Measurements from ENCODE around the gene SLC26A11. TPM values are rescaled to one million over a fixed set of nuclear protein-coding genes. Genes with fewer than 3 reads are reported as not detected.

SLC26A11 gene
- total RNA-seq, 4 donors from 2014 or later, result 2.6 to 3.3 (median 3.1) TPM

DNA sequence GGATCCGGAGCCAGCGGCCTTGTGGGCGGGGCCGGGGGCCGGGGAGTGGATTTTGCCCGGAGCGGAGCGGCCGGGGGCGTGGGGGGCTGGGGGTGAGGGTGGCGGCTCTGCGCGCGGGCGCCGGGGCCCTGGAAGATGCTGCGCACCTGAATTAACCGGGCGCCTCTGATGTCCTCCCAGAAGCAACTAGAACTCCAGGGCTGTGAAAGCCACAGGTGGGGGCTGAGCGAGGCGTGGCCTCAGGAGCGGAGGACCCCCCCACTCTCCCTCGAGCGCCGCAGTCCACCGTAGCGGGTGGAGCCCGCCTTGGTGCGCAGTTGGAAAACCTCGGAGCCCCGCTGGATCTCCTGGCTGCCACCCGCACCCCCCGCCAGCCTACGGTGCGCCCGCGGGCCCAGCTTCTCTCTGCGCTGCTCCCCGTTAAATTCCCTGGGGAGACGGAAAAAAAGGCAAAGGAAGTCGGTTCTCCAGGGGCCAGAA is 549 bp downstream of the SLC26A11 start:
- intact Hi-C loops (cut with DNase I; ENCODE audit: low total_unique reads), result no loop called here

GRCh38 chr17:80221351-80222105 is 1.3 kb downstream of the SLC26A11 start:
- Histone ChIP-seq H3K4me1 (peaks cover 17 to 23% of the 10 kb centered on the region in 2 donors), H3K9me3 (no peaks in the 10 kb centered on the region), H3K27me3 (no peaks in the 10 kb centered on the region), H3K4me3 (peak overlapping the region; percentile 69 to 90 (median 78)), H3K27ac (peak overlapping the region in 2 of 4 donors; percentile 82 to 84), H3K36me3 (peaks cover 0 to 8% of the 10 kb centered on the region in 2 donors)
- DNase-seq (no peak), ATAC-seq (no peak)
- intact Hi-C loops (cut with DNase I; ENCODE audit: low total_unique reads), result no loop called here
- no peak for TF ChIP-seq CTCF (IDR thresholded peaks at IDR 0.05 in 4 of 5, conservative IDR thresholded peaks at IDR 0.05 in 1 of 5)
- TF ChIP-seq POLR2A (IDR thresholded peaks at IDR 0.05), result no peak
- in situ Hi-C loops (cut with MboI; ENCODE audit: low sequenced_read_pairs in 4 of 4), result no loop called here

More for the DNA sequence above, 549 bp downstream of the SLC26A11 start:
- peak overlapping the region; percentile 82 to 85 (median 84) for H3K27ac ChIP-seq
- peaks cover 17 to 23% of the 10 kb centered on the region in 2 donors for H3K4me1 ChIP-seq
- no peaks in the 10 kb centered on the region for H3K27me3 ChIP-seq
- H3K9me3 ChIP-seq, result no peaks in the 10 kb centered on the region
- H3K4me3 ChIP-seq, result peak overlapping the region; percentile 69 to 90 (median 78)
- no peak for DNase-seq
- TF ChIP-seq CTCF (IDR thresholded peaks at IDR 0.05 in 4 of 5, conservative IDR thresholded peaks at IDR 0.05 in 1 of 5), result no peak
- no peak for TF ChIP-seq POLR2A (IDR thresholded peaks at IDR 0.05)
- in situ Hi-C loops (cut with MboI; ENCODE audit: low sequenced_read_pairs in 4 of 4), result no loop called here
- ATAC-seq, result peak; percentile 27 to 34
- peaks cover 0 to 15% of the 10 kb centered on the region in 2 donors for H3K36me3 ChIP-seq

DNA sequence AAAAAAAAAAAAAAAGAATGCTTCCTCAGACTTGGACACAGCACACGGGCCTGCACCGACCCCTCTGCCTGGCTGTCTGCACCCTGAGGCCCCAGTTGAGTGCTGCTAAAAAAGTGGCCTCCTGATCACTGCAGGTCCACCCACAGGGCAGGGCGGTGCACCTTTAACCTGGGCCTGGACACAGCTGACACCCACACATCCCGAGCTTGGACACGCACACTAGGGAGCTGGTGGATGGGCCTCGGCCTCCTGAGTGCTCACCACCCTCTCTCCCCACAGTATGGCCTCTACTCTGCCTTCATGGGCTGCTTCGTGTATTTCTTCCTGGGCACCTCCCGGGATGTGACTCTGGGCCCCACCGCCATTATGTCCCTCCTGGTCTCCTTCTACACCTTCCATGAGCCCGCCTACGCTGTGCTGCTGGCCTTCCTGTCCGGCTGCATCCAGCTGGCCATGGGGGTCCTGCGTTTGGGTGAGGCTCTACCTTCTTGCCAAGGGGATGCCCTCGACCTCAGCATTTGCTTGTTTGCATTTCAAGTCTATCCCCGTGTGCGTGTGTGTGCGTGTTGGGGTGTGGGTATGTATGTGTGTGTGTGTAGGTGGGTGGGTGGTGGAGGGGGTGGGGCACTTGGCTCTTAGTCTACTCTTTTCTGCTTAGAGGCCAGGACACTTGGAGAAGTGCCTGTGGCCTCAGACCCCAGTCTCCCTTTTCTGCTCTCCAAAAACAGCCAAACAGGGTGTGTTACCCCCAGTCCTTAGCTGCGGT is 2.3 kb downstream of the SLC26A11 start:
- H3K4me3 ChIP-seq, result no peak overlapping the region
- peak overlapping the region in 2 of 4 donors; percentile 46 to 58 for H3K27ac ChIP-seq
- H3K9me3 ChIP-seq, result no peaks in the 10 kb centered on the region
- H3K27me3 ChIP-seq, result no peaks in the 10 kb centered on the region
- TF ChIP-seq CTCF (IDR thresholded peaks at IDR 0.05 in 4 of 5, conservative IDR thresholded peaks at IDR 0.05 in 1 of 5) (no peak), POLR2A (IDR thresholded peaks at IDR 0.05) (no peak)
- no peak for ATAC-seq
- H3K36me3 ChIP-seq, result no peaks in the 10 kb centered on the region
- in situ Hi-C loops (cut with MboI; ENCODE audit: low sequenced_read_pairs in 4 of 4), result no loop called here
- no peak for DNase-seq
- intact Hi-C loops (cut with DNase I; ENCODE audit: low total_unique reads), result no loop called here
- peaks cover 17 to 23% of the 10 kb centered on the region in 2 donors for H3K4me1 ChIP-seq

- peaks cover 17 to 23% of the 10 kb centered on the region in 2 donors for H3K4me1 ChIP-seq
- intact Hi-C loops (cut with DNase I; ENCODE audit: low total_unique reads), result no loop called here
- TF ChIP-seq CTCF (IDR thresholded peaks at IDR 0.05 in 4 of 5, conservative IDR thresholded peaks at IDR 0.05 in 1 of 5) (no peak), POLR2A (IDR thresholded peaks at IDR 0.05) (no peak)
- peak overlapping the region in 3 of 4 donors; percentile 14 to 58 (median 46) for H3K27ac ChIP-seq
- no peak for DNase-seq
- H3K9me3 ChIP-seq, result no peaks in the 10 kb centered on the region
- ATAC-seq, result no peak
- no peak overlapping the region for H3K4me3 ChIP-seq
- no peaks in the 10 kb centered on the region for H3K27me3 ChIP-seq
- in situ Hi-C loops (cut with MboI; ENCODE audit: low sequenced_read_pairs in 4 of 4), result no loop called here
- peaks cover 0 to 2% of the 10 kb centered on the region in 2 donors for H3K36me3 ChIP-seq
Measured at GRCh38 chr17:80223142-80223815, 3.1 kb downstream of the SLC26A11 start.

All from gastrocnemius medialis (tissue), 4 donors.